Activated CD8-positive, alpha-beta memory T cell treated with anti-CD3 and anti-CD28 coated beads, Interleukin-2, amount 50 U/mL, for 1 hour (primary cell): ENCODE data around the gene TMEM242.
A peak's percentile ranks its signal among the peaks of the same experiment; 100 is the strongest.
"Not testable (repeated sequence)": the region's sequence is repeated elsewhere in the genome, so short reads cannot be mapped to it uniquely, and the experiment has no call there.

Experiments
- DNase-seq: peaks from one replicate; pipeline ENCODE4 v3.0.0-alpha.2; 2020; ENCODE audit errors: extremely low read depth

TMEM242 gene

GRCh38 chr6:157323255-157323965 is at the start of gene TMEM242:
Gene TMEM242, minus strand, starts transcription at chr6:157323519. Its CDS starts 20 bp downstream, at chr6:157323499.
- DNase-seq = peak; percentile 45

- no peak for DNase-seq
Measured at GRCh38 chr6:157372501-157373280, 49.4 kb upstream of the TMEM242 start.

DNA sequence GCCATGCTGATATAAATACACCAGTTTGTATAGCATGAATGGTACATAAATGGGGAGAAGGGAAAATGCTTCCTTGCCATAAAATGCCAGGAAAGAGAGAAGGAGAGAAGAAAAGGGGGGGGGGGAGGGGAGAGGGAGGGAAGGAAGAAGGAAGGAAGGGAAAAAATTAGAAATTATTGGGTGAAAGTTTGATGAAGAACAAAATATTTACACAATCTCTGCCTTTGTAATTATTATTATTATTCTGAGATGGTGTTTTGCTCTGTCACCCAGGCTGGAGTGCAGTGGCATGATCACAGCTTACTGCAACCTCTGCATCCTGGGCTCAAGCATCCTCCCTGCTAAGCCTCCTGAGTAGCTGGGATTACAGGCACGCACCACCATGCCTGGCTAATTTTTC is 47.4 kb upstream of the TMEM242 start:
- DNase-seq = no peak

- DNase-seq = no peak
Measured at GRCh38 chr6:157368359-157369049, 45.2 kb upstream of the TMEM242 start.

GRCh38 chr6:157366648-157367047 is 43.3 kb upstream of the TMEM242 start:
- no peak for DNase-seq

DNA sequence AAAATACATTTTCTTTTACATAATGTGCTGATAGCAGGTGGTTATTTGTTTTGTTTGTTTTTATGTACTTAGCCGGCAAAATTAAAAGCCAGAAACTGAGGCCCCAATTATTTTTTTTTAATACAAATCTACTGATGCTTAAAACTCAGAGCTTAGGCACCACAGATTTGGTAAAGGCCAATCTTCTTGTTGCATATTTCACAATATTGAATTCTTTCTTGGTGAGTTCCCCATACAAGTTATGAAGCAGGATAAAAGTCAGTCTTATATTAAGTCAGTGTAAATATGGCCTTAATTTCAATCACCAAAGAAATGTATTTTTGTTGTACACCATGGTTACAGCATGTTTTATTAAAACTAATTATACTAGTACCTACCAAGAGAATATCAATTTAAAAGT is 41.4 kb upstream of the TMEM242 start:
- no peak for DNase-seq

DNA sequence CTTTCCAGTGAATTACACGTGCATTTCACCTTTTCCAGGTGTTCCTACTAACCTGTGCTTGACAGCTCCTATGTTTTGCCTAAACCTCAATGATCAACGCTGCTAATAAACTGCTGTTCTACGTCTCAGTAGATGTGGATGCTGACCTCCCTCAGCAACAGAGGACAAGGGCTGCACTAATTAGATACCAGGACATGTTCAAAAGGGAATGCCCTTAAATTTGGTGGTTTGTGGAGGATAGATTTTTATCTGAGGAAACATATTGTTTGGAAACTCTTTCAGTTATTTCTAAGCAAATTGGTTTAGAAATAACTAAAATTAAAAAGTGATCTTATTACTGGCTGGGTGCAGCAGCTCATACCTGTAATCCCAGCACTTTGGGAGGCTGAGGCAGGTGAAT is 38.6 kb upstream of the TMEM242 start:
- DNase-seq = no peak

DNA sequence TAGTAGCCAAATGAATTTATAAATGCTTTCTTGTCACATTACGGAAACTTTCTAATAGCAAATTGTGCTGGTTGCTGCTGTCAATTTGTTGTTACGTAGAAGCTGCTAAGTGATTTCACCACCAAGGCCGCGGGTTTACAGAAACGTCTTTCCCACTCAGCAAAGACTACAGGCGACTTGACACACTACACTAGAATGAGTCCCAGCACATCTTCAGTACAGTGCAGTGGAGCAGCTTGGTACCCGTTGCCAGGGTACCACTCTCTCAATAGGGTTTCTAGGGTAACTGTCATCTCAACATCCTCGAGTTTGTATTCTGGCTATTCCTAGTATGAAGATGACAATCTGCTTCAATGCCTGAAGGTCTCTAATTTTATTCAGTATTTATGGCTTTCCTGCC is 35.0 kb upstream of the TMEM242 start:
- DNase-seq = no peak

- no peak for DNase-seq
Measured at GRCh38 chr6:157346373-157346772, 23.1 kb upstream of the TMEM242 start.

- DNase-seq = no peak
Measured at GRCh38 chr6:157343732-157344131, 20.4 kb upstream of the TMEM242 start.

GRCh38 chr6:157339432-157339831 is 16.1 kb upstream of the TMEM242 start:
- no peak for DNase-seq

DNA sequence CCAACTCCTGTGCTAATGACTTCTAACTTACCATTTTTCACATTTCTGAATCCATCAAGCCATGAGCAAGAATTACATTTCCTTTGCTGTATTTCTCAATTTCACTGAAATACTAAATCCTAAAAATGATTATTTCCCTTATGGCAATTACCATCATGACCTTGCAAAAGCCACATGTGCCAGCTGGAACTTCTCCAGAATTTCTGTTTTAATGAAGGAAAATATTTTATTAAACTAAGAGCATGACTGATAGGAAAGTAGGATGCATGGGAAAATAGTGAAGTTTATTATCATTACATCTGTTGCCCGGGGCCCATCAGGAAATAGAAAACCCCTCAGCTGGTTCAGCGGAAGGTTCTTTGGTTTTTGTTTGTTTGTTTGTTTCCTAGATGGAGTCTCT is 14.4 kb upstream of the TMEM242 start:
- no peak for DNase-seq

DNA sequence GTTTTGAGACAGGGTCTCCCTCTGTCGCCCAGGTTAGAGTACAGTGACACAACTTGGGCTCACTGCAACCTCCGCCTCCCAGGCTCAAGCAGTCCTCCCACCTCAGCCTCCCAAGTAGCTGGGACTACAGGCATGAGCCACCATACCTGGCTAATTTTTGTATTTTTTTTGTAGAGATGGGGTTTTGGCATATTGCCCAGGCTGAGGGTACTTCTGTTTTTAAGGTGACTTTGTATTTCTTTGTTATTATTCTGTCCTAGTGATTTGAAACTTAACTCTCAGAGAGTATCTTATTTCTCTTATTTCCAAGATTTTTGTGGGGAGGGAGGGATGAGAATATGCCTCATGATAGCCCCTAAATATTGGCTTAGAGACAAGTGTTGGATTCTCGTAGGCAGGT is 14.0 kb upstream of the TMEM242 start:
- not testable (repeated sequence) for DNase-seq

DNA sequence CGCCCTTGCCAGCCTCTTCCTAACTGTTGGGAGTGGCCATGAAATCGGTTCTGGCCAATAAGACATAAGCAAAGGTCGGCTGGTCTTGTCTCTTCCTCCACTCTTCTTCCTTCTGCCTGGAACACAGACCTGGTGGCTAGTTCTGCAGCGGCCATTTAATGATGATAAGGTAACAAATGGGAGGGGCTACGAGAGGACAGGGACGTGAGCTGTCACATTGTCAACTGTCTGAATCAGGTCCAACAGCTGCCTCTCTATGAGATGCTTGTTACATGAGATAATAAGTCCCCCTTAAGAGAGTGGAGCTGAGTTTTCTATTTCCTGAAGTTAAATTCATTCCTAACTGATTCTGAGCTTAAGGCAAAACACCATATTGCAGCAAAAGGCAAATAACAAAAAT is 12.5 kb upstream of the TMEM242 start:
- DNase-seq = no peak

DNA sequence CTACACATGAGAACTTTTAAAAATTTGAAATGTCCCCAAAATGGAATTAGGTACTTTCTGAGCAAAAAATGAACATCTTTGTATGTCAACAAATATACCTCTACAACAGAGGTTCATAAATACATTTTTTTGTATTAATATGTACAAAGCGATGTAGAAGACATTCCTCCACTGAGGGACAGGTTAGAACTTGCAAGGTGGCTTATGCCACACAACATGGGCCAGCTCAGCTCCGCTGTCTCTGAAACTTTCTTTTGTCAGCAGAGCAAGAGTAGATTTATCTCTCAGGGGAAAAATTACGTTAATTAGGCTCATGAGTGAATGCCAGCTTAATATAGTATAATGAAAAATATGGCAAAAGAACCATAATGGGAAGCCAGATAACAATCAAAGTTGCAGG is 10.6 kb upstream of the TMEM242 start:
- DNase-seq = no peak

DNA sequence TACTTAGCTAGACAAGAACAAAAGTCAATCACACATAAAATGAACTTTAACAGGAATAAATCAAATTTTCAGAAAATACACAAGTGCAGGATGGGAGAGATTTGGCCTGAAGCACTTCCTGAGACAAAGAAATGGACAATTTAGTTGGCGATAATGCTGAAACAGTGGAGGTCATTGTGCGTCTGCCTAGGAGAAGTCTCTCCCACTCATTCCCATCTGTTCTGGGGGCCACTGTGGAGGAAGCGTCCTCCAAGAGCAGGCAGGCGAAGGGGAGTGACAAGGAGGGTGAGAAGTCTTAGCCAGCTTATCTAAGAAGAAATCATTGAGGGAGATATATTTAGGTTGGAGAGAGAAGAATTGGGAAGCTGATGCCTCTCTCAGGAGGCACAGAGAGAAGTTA is 10.2 kb upstream of the TMEM242 start:
- no peak for DNase-seq

GRCh38 chr6:157332813-157333212 is 9.5 kb upstream of the TMEM242 start:
- DNase-seq = no peak

GRCh38 chr6:157330831-157331230 is 7.5 kb upstream of the TMEM242 start:
- no peak for DNase-seq

DNA sequence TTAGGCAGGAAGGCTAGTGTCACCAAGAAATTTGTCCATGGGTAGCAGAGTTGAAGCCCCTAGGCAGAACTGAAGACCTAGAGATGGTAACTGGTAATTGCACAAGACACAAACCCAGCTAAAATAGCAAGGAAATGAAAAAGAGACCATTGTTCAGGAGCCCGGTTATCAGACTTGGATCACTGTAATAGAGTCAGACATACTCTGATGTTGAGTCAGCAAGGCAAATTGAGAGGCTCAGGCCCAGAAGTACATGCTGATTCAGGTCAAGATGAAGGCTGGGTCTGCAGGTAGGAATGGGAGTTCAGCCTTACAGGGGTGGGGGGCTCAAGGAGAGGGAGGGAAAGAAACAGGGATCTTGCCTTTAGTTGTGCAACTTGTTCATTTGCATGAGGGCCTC is 6.5 kb upstream of the TMEM242 start:
- DNase-seq = no peak

- DNase-seq = no peak
Measured at GRCh38 chr6:157328108-157328692, 4.9 kb upstream of the TMEM242 start.

DNA sequence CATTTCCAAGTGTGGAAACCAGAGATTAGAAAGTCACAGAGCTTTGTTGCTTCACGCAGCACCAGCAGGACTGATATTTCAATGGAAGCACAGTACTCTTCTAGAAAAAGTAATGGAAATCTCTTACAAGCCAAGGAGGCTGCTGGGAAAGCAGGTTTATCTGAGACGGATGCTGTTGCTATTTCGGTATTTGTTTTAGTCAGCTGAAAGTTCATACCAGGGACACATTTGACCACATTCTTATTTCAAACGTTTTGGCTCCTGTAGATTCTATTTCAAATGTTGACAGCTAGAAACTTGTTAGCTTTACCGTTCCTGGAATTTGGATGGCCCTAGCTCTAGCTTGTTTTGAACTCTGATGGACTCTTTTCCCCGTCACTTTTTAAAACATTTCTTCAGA is 3.7 kb upstream of the TMEM242 start:
- DNase-seq = no peak

GRCh38 chr6:157325069-157325805 is 1.9 kb upstream of the TMEM242 start:
- no peak for DNase-seq
